ENCODE measurements around the gene SDR42E1.
A peak's percentile ranks its signal among the peaks of the same experiment; 100 is the strongest.

SDR42E1 gene

GRCh38 chr16:82046541-82046940 is 35.3 kb upstream of the SDR42E1 start:
- no peak overlapping the region for H3K4me3 ChIP-seq (ENCODE audit: low read length)
- TF ChIP-seq CTCF (IDR thresholded peaks at IDR 0.05; ENCODE audit: insufficient read depth, low read depth, low read length, missing control alignments): no peak
- no peak for DNase-seq (ENCODE audit: low read depth)

GRCh38 chr16:82045465-82045864 is 34.2 kb upstream of the SDR42E1 start:
- H3K4me3 ChIP-seq (ENCODE audit: low read length): no peak overlapping the region
- DNase-seq (ENCODE audit: low read depth): no peak
- no peak for TF ChIP-seq CTCF (IDR thresholded peaks at IDR 0.05; ENCODE audit: insufficient read depth, low read depth, low read length, missing control alignments)

- H3K4me3 ChIP-seq (ENCODE audit: low read length): no peak overlapping the region
- no peak for TF ChIP-seq CTCF (IDR thresholded peaks at IDR 0.05; ENCODE audit: insufficient read depth, low read depth, low read length, missing control alignments)
- DNase-seq (ENCODE audit: low read depth): no peak
Measured at GRCh38 chr16:82044585-82044911, 33.3 kb upstream of the SDR42E1 start.

- no peak overlapping the region for H3K4me3 ChIP-seq (ENCODE audit: low read length)
- peak; percentile 64 for DNase-seq (ENCODE audit: low read depth)
- TF ChIP-seq CTCF (IDR thresholded peaks at IDR 0.05; ENCODE audit: insufficient read depth, low read depth, low read length, missing control alignments): no peak
Measured at GRCh38 chr16:82043680-82044584, 32.7 kb upstream of the SDR42E1 start.

GRCh38 chr16:82042846-82043245 is 31.6 kb upstream of the SDR42E1 start:
- no peak for TF ChIP-seq CTCF (IDR thresholded peaks at IDR 0.05; ENCODE audit: insufficient read depth, low read depth, low read length, missing control alignments)
- no peak for DNase-seq (ENCODE audit: low read depth)
- no peak overlapping the region for H3K4me3 ChIP-seq (ENCODE audit: low read length)

GRCh38 chr16:82042144-82042543 is 30.9 kb upstream of the SDR42E1 start:
- no peak overlapping the region for H3K4me3 ChIP-seq (ENCODE audit: low read length)
- no peak for TF ChIP-seq CTCF (IDR thresholded peaks at IDR 0.05; ENCODE audit: insufficient read depth, low read depth, low read length, missing control alignments)
- DNase-seq (ENCODE audit: low read depth): no peak

GRCh38 chr16:82041542-82041941 is 30.3 kb upstream of the SDR42E1 start:
- TF ChIP-seq CTCF (IDR thresholded peaks at IDR 0.05; ENCODE audit: insufficient read depth, low read depth, low read length, missing control alignments): no peak
- no peak overlapping the region for H3K4me3 ChIP-seq (ENCODE audit: low read length)
- DNase-seq (ENCODE audit: low read depth): no peak
